Loucy (cell line): ENCODE results near the gene TICRR.

Experiments
- H2AFZ ChIP-seq: fragments of 200-600 bp; sonication (generic); 2 replicates; pipeline ENCODE4 v1.6.0; 2016; ENCODE audit warnings: antibody characterized with exemption, mild to moderate bottlenecking, low read length, moderate library complexity
- H3F3A ChIP-seq: fragments of 200-600 bp; 2 replicates; pipeline ENCODE4 v1.6.0; 2016; ENCODE audit warnings: antibody characterized with exemption, low read depth, mild to moderate bottlenecking
- H3K27me3 ChIP-seq: fragments of 200-600 bp; sonication (generic); 2 replicates; pipeline ENCODE4 v1.6.1; 2014; ENCODE audit warnings: low read length, mild to moderate bottlenecking; ENCODE audit not compliant: insufficient read depth, poor library complexity, severe bottlenecking
- H3K36me3 ChIP-seq: fragments of 200-600 bp; sonication (generic); 2 replicates; pipeline ENCODE4 v1.6.1; 2016; ENCODE audit warnings: low read length; ENCODE audit not compliant: insufficient read depth
- H3K4me1 ChIP-seq: fragments of 200-600 bp; sonication (generic); 2 replicates; pipeline ENCODE4 v1.5.1; 2014; ENCODE audit warnings: low read length, mild to moderate bottlenecking; ENCODE audit not compliant: insufficient read depth, poor library complexity, severe bottlenecking
- H3K4me2 ChIP-seq: fragments of 200-600 bp; sonication (generic); 2 replicates; pipeline ENCODE4 v1.6.0; 2014; ENCODE audit warnings: antibody characterized with exemption, low read length, low read depth, mild to moderate bottlenecking; ENCODE audit not compliant: poor library complexity, severe bottlenecking
- H3K4me3 ChIP-seq: fragments of 200-600 bp; sonication (generic); 2 replicates; pipeline ENCODE4 v1.5.1; 2014; ENCODE audit warnings: low read length, mild to moderate bottlenecking, mixed read lengths; ENCODE audit not compliant: poor library complexity, severe bottlenecking
- H3K79me2 ChIP-seq: fragments of 200-600 bp; sonication (generic); 2 replicates; pipeline ENCODE4 v1.6.1; 2014; ENCODE audit warnings: low read length; ENCODE audit not compliant: insufficient read depth
- H3K9ac ChIP-seq: fragments of 200-600 bp; sonication (generic); 2 replicates; pipeline ENCODE4 v1.6.0; 2014; ENCODE audit warnings: mild to moderate bottlenecking, low read depth, low read length, moderate library complexity; ENCODE audit not compliant: poor library complexity, severe bottlenecking
- H3K9me2 ChIP-seq: fragments of 200-600 bp; sonication (generic); replicated peaks from 2 replicates; pipeline ENCODE4 v1.6.1; 2016; ENCODE audit warnings: low read depth, low read length, mixed read lengths
- H3K9me3 ChIP-seq: fragments of 200-600 bp; sonication (generic); 2 replicates; pipeline ENCODE4 v1.6.1; 2014; ENCODE audit warnings: mild to moderate bottlenecking, antibody characterized with exemption, low read length, low read depth; ENCODE audit not compliant: insufficient read depth
- H4K20me1 ChIP-seq: fragments of 200-600 bp; sonication (generic); 2 replicates; pipeline ENCODE4 v1.6.0; 2014; ENCODE audit warnings: antibody characterized with exemption, low read length, mild to moderate bottlenecking; ENCODE audit not compliant: insufficient read depth, poor library complexity, severe bottlenecking
- CTCF ChIP-seq: fragments of 200-600 bp; sonication (generic); conservative IDR thresholded peaks from 2 replicates; pipeline ENCODE4 v1.5.1; 2014; ENCODE audit warnings: mild to moderate bottlenecking, antibody characterized with exemption, low read length
- EZH2phosphoT487 ChIP-seq: fragments of 200-600 bp; IDR thresholded peaks from 2 replicates; pipeline ENCODE4 v1.6.1; 2018; ENCODE audit warnings: antibody characterized with exemption, mild to moderate bottlenecking, moderate library complexity, borderline replicate concordance

The TICRR gene

GRCh38 chr15:89528757-89529352 lies 46.4 kb upstream of the TICRR start:
- H3K36me3 ChIP-seq, result no peaks in the 10 kb centered on the region
- H3K9me3 ChIP-seq, result peaks cover 2% of the 10 kb centered on the region; the same call in 1 of the 2 replicates
- no peaks in the 10 kb centered on the region for H3K79me2 ChIP-seq
- H3K27me3 ChIP-seq, result no peaks in the 10 kb centered on the region
- H3K4me2 ChIP-seq, result no peak overlapping the region
- no peaks in the 10 kb centered on the region for H3F3A ChIP-seq
- no peaks in the 10 kb centered on the region for H3K4me1 ChIP-seq
- H2AFZ ChIP-seq, result no peak overlapping the region
- no peaks in the 10 kb centered on the region for H3K9me2 ChIP-seq
- no peak overlapping the region for H3K9ac ChIP-seq
- no peak for TF ChIP-seq EZH2phosphoT487
- TF ChIP-seq CTCF, result no peak
- no peaks in the 10 kb centered on the region for H4K20me1 ChIP-seq
- H3K4me3 ChIP-seq, result no peak overlapping the region

GRCh38 chr15:89530976-89531375 lies 44.3 kb upstream of the TICRR start:
- Histone ChIP-seq H3K36me3 (no peaks in the 10 kb centered on the region), H3K9me3 (peaks cover 2% of the 10 kb centered on the region; the same call in 1 of the 2 replicates), H3K79me2 (no peaks in the 10 kb centered on the region), H2AFZ (no peak overlapping the region), H3K4me3 (no peak overlapping the region), H4K20me1 (no peaks in the 10 kb centered on the region), H3K4me1 (no peaks in the 10 kb centered on the region), H3K9ac (no peak overlapping the region), H3K9me2 (no peaks in the 10 kb centered on the region), H3K4me2 (no peak overlapping the region), H3F3A (no peaks in the 10 kb centered on the region), H3K27me3 (no peaks in the 10 kb centered on the region)
- TF ChIP-seq CTCF (no peak), EZH2phosphoT487 (no peak)

- Histone ChIP-seq H3K9me2 (no peaks in the 10 kb centered on the region), H3K9me3 (peaks cover 2% of the 10 kb centered on the region; the same call in 1 of the 2 replicates), H3K79me2 (no peaks in the 10 kb centered on the region), H3K4me1 (no peaks in the 10 kb centered on the region), H2AFZ (peak overlapping the region; percentile 59; the same call in 1 of the 2 replicates), H3K36me3 (no peaks in the 10 kb centered on the region), H3F3A (no peaks in the 10 kb centered on the region), H3K4me2 (no peak overlapping the region), H3K27me3 (no peaks in the 10 kb centered on the region), H4K20me1 (no peaks in the 10 kb centered on the region), H3K4me3 (no peak overlapping the region), H3K9ac (no peak overlapping the region)
- TF ChIP-seq EZH2phosphoT487 (no peak), CTCF (no peak)
Observed at GRCh38 chr15:89531796-89532537, 43.3 kb upstream of the TICRR start.
